GM12875 (cell line): ENCODE data around the gene BRPF3.

ENCODE experiments used
- H3K4me3 ChIP-seq: one replicate; pipeline ENCODE4 v1.5.1; 2011; ENCODE audit warnings: low read depth, low read length, control low read depth
- TF ChIP-seq, protein P1 (sequence below): IDR thresholded peaks from 2 replicates; pipeline ENCODE4 v1.5.1; 2011; ENCODE audit warnings: low read depth, mild to moderate bottlenecking, control low read depth, inconsistent platforms, low read length, moderate library complexity, borderline replicate concordance; ENCODE audit not compliant: insufficient read depth

Gene BRPF3

DNA sequence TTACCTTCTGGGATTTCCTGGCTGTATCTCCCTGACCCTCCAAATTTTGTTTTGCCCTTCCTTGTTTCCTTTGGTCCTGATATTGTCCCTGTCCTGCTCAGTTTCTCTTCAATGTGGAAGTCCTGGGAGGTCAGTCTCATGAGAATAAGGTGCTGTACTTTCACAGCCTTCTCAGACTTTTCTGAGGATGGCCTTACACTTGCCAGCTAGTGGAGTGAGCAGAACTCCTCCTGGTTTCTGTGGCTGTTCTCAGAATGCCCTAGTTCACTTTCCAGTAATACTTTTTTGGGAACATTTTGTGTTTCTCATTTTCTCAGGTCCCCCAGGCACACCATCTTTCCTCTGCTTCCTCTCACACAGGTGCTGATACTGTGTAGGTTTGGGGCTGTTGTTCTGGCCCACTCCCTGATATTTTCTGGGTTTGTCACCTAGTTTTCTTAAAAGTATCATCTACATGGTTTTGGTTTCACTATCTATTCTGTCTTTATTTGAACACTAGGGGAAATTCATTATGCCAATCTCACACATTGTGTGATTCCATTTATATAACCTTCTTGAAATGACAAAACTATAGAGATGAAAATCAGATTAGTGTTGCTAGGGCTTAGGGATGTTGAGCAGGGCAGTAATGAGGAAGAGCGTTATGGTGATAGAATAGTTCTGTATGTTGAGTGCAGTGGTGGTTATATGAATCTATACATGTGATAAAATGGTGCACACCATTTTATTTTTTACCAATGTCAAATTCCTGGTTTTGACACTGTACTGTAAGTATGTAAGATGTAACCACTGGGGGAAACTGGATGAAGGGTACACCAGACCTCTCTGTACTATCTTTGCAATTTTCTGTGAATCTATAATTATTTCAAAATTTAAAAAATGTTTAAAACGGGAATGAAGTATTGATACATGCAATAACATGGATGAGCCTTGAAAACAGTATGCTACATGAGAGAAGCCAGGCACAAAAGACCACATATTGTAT lies 27.2 kb upstream of the BRPF3 start:
- TF ChIP-seq, protein P1, sequence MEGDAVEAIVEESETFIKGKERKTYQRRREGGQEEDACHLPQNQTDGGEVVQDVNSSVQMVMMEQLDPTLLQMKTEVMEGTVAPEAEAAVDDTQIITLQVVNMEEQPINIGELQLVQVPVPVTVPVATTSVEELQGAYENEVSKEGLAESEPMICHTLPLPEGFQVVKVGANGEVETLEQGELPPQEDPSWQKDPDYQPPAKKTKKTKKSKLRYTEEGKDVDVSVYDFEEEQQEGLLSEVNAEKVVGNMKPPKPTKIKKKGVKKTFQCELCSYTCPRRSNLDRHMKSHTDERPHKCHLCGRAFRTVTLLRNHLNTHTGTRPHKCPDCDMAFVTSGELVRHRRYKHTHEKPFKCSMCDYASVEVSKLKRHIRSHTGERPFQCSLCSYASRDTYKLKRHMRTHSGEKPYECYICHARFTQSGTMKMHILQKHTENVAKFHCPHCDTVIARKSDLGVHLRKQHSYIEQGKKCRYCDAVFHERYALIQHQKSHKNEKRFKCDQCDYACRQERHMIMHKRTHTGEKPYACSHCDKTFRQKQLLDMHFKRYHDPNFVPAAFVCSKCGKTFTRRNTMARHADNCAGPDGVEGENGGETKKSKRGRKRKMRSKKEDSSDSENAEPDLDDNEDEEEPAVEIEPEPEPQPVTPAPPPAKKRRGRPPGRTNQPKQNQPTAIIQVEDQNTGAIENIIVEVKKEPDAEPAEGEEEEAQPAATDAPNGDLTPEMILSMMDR: no peak
- H3K4me3 ChIP-seq: no peak overlapping the region

DNA sequence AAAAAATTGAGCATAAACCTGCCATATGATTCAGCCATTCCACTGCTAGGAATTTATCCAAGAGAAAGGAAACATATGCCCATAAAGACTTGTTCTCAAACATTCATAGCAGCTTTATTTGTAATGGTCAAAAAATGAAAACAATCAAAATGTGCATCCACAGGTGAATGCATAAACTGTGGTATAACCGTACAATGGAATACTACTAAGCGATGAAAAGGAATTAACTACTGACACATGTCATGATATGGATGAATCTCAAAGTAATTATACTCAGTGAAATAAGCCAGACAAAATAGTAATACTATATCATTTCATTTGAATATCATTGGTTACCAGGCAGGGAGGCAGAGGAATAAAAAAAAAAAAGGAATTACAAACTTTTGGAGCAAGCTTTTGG lies 25.8 kb upstream of the BRPF3 start:
- no peak overlapping the region for H3K4me3 ChIP-seq
- TF ChIP-seq, protein P1: no peak

DNA sequence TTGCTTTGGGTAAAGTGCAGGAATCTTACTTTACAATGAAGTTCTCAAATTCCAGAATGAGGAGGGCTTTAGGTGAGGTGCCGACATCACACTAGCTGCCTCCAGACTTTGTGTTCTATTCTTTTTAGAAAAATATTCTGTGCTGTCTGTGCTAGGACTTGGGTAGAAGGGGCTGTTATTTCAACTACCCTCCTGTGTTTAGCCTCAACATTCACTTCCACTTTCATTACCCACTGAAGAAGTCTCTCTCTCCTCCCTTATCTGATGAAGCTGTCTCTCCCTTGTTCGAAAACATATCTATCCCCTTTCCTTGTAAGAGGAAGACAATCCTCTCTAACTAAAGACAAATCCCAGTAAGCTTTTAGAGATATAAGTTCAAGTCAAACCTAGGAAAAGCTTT lies 25.0 kb upstream of the BRPF3 start:
- no peak overlapping the region for H3K4me3 ChIP-seq
- TF ChIP-seq, protein P1: no peak

DNA sequence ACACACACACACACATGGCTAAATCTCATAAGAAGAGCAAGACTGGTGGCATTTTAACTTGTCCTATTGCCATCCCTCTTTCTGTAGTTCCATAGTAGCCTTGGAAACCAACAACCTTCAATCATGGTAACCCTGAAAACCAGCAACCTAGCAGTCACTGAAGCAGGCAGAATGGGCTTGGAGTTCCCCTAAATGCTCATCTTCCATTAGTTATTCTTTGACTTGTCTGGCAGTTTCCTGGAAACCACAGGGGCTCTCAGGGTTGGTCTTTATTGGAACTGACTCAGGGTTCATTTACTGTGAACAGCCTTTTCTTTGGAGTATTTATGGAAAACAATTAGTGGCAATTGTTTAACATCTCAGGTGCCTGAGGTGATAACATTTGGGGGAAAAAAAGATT lies 19.4 kb upstream of the BRPF3 start:
- TF ChIP-seq, protein P1: no peak
- no peak overlapping the region for H3K4me3 ChIP-seq

DNA sequence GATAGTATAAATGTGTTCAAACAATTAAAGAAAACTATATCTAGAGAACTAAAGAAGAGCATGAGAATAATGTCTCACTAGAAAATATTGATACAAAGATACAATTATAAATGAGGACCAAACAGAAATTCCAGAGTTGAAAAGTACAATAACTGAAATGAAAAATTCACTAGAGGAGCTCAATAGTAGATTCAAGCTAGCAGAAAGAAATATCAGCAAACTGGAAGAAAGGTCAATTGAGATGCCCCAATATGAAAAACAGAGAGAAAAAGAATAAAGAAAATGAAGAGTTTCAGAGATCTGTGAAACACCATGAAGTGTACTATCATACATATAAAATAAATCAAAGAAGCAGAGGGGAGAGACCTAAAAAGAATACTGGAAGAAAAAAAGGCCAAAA lies 18.0 kb upstream of the BRPF3 start:
- H3K4me3 ChIP-seq: no peak overlapping the region
- TF ChIP-seq, protein P1: no peak

DNA sequence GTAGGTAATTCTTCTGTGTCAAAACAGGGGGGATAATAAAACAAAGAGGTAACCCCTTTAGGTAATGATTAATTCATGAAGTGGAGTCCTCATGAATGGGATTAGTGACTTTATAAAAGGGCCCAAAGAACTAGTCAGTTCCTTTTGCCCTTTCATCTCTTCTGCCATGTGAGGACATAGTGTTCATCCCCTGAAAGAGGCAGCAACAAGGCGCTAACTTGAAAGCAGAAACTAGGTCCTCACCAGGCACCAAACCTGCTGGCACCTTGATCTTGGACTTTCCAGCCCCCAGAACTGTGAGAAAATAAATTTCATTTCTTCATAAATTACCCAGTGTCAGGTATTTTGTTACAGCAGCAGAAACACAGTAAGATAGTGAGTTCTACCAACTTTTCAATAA lies 16.4 kb upstream of the BRPF3 start:
- H3K4me3 ChIP-seq: no peak overlapping the region
- TF ChIP-seq, protein P1: no peak

DNA sequence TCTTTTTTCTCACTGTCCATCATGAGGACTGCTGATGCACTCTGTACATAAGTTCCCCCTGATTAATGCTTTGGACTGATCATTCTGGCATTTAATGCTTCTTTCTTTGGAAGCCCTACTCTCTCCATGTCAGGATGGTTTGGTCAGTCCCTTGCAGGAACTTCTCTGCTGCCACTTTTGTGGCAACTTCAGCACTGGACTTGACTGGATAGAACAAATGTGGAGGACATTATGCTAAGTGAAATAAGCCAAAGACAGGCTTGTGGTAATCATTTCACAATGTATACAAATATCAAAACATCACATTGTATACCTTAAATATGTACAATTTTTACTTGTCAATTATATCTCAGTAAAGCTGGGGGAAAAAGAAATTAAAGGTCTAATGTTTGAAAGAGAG lies 12.2 kb upstream of the BRPF3 start:
- TF ChIP-seq, protein P1: no peak
- no peak overlapping the region for H3K4me3 ChIP-seq
